ENCODE data around the gene RFK. TPM values are rescaled to one million over a fixed set of nuclear protein-coding genes. Genes with fewer than 3 reads are reported as not detected.
A peak's percentile ranks its signal among the peaks of the same experiment; 100 is the strongest.
"Not testable (repeated sequence)": the region's sequence is repeated elsewhere in the genome, so short reads cannot be mapped to it uniquely, and the experiment has no call there.

The RFK gene
- total and polyA plus RNA-seq, 4 donors, result 13.2 to 23.0 (median 16.9) TPM

- Histone ChIP-seq H3K4me3 (ENCODE audit: low read depth in 1 of 3, low read length in 3 of 3) (no peak overlapping the region), H3K4me1 (ENCODE audit: control insufficient read depth in 4 of 4, insufficient read depth in 4 of 4, low read length in 3 of 4) (no peaks in the 10 kb centered on the region), H3K9me3 (ENCODE audit: control insufficient read depth in 4 of 4, low read length in 3 of 4) (no peaks in the 10 kb centered on the region), H3K27ac (ENCODE audit: low read depth in 1 of 2, low read length in 2 of 2) (no peak overlapping the region), H3K9ac (ENCODE audit: low read depth in 1 of 2, low read length in 2 of 2) (no peak overlapping the region), H3K36me3 (ENCODE audit: control insufficient read depth in 4 of 4, insufficient read depth in 3 of 4, low read depth in 1 of 4, low read length in 3 of 4) (no peaks in the 10 kb centered on the region), H3K27me3 (ENCODE audit: control insufficient read depth in 4 of 4, insufficient read depth in 4 of 4, low read length in 3 of 4) (no peaks in the 10 kb centered on the region)
- no peak for TF ChIP-seq NR2F2 (IDR thresholded peaks at IDR 0.05)
- no peak for TF ChIP-seq RAD21 (IDR thresholded peaks at IDR 0.05)
- no peak for TF ChIP-seq FOXA1 (IDR thresholded peaks at IDR 0.05)
- TF ChIP-seq JUND (IDR thresholded peaks at IDR 0.05), result no peak
- TF ChIP-seq EGR1 (IDR thresholded peaks at IDR 0.05; ENCODE audit: low read depth in 2 of 2), result no peak
- TF ChIP-seq GABPA (IDR thresholded peaks at IDR 0.05 in 1 of 2, conservative IDR thresholded peaks at IDR 0.05 in 1 of 2), result no peak
- TF ChIP-seq CTCF (IDR thresholded peaks at IDR 0.05; ENCODE audit: low read depth, low read length, missing input control), result no peak
- no peak for TF ChIP-seq YY1 (IDR thresholded peaks at IDR 0.05)
- TF ChIP-seq ZBTB33 (IDR thresholded peaks at IDR 0.05), result no peak
- TF ChIP-seq RXRA (IDR thresholded peaks at IDR 0.05), result no peak
- DNase-seq (ENCODE audit: low spot score), result no peak
- 93% methylated on average over 6 of the region's 6 CpGs for WGBS
Observed at GRCh38 chr9:76438841-76439588, 44.8 kb upstream of the RFK start.

GRCh38 chr9:76437017-76437699 lies 42.9 kb upstream of the RFK start:
- not testable (repeated sequence) for H3K9ac ChIP-seq (ENCODE audit: low read depth in 1 of 2, low read length in 2 of 2); H3K27ac ChIP-seq (ENCODE audit: low read depth in 1 of 2, low read length in 2 of 2)
- 89% methylated on average over 9 of the region's 9 CpGs for WGBS

GRCh38 chr9:76434897-76435296 lies 40.7 kb upstream of the RFK start:
- not testable (repeated sequence) for H3K36me3 ChIP-seq (ENCODE audit: control insufficient read depth in 4 of 4, insufficient read depth in 3 of 4, low read depth in 1 of 4, low read length in 3 of 4); H3K9me3 ChIP-seq (ENCODE audit: control insufficient read depth in 4 of 4, low read length in 3 of 4); H3K9ac ChIP-seq (ENCODE audit: low read depth in 1 of 2, low read length in 2 of 2); DNase-seq (ENCODE audit: low spot score); H3K27ac ChIP-seq (ENCODE audit: low read depth in 1 of 2, low read length in 2 of 2); H3K4me3 ChIP-seq (ENCODE audit: low read depth in 1 of 3, low read length in 3 of 3); H3K4me1 ChIP-seq (ENCODE audit: control insufficient read depth in 4 of 4, insufficient read depth in 4 of 4, low read length in 3 of 4); H3K27me3 ChIP-seq (ENCODE audit: control insufficient read depth in 4 of 4, insufficient read depth in 4 of 4, low read length in 3 of 4)
- TF ChIP-seq HNF4A (conservative IDR thresholded peaks at IDR 0.05), result peak; percentile 29 to 44
- WGBS, result 74% methylated on average over 6 of the region's 6 CpGs

More at GRCh38 chr9:76437017-76437699, 42.9 kb upstream of the RFK start:
- not testable (repeated sequence) for H3K36me3 ChIP-seq (ENCODE audit: control insufficient read depth in 4 of 4, insufficient read depth in 3 of 4, low read depth in 1 of 4, low read length in 3 of 4); DNase-seq (ENCODE audit: low spot score); H3K27me3 ChIP-seq (ENCODE audit: control insufficient read depth in 4 of 4, insufficient read depth in 4 of 4, low read length in 3 of 4); H3K9me3 ChIP-seq (ENCODE audit: control insufficient read depth in 4 of 4, low read length in 3 of 4); H3K4me1 ChIP-seq (ENCODE audit: control insufficient read depth in 4 of 4, insufficient read depth in 4 of 4, low read length in 3 of 4); H3K4me3 ChIP-seq (ENCODE audit: low read depth in 1 of 3, low read length in 3 of 3)
